Spleen (tissue), 11 donors: ENCODE data around the gene KIAA1328. TPM values are rescaled to one million over a fixed set of nuclear protein-coding genes. Genes with fewer than 3 reads are reported as not detected.

Experiments used
- DNase-seq: peaks from one replicate; pipeline ENCODE4 v3.0.0-alpha.2; 2020
- H3K27ac ChIP-seq, 8 donors: fragments of 200-600 bp; sonication (generic) in 7 of 8; 1 replicate in 4 of 8; 2 replicates in 4 of 8; pipeline versions ENCODE4 v1.5.0 to v1.8.0; 2016 to 2021; ENCODE audit warnings: inconsistent platforms in 4 of 8, mild to moderate bottlenecking in 4 of 8, moderate library complexity in 1 of 8
- H3K27me3 ChIP-seq, 7 donors: fragments of 200-600 bp; sonication (generic) in 6 of 7; replicated peaks in 1 of 7; 1 replicate in 4 of 7; 2 replicates in 3 of 7; pipeline versions ENCODE4 v1.5.0 to v1.8.0; 2016 to 2021; ENCODE audit warnings: inconsistent platforms in 3 of 7, mild to moderate bottlenecking in 1 of 7
- H3K36me3 ChIP-seq, 6 donors: fragments of 200-600 bp; sonication (generic) in 5 of 6; 1 replicate in 4 of 6; 2 replicates in 2 of 6; pipeline versions ENCODE4 v1.5.0 to v1.8.0; 2016 to 2021; ENCODE audit warnings: inconsistent platforms in 2 of 6
- H3K4me1 ChIP-seq, 6 donors: fragments of 200-600 bp; sonication (generic) in 5 of 6; 1 replicate in 3 of 6; 2 replicates in 3 of 6; pipeline versions ENCODE4 v1.5.0 to v1.8.0; 2016 to 2021; ENCODE audit warnings: inconsistent platforms in 3 of 6
- H3K4me3 ChIP-seq, 8 donors: fragments of 200-600 bp; sonication (generic) in 7 of 8; 1 replicate in 4 of 8; 2 replicates in 4 of 8; pipeline versions ENCODE4 v1.5.0 to v1.8.0; 2016 to 2021; ENCODE audit warnings: inconsistent platforms in 4 of 8, mild to moderate bottlenecking in 4 of 8, moderate library complexity in 2 of 8
- H3K9me3 ChIP-seq, 8 donors: fragments of 200-600 bp; sonication (generic) in 7 of 8; 1 replicate in 4 of 8; 2 replicates in 4 of 8; pipeline versions ENCODE4 v1.5.0 to v1.8.0; 2016 to 2021; ENCODE audit warnings: inconsistent platforms in 4 of 8
- CTCF ChIP-seq, 11 experiments: fragments of 200-600 bp in 7 of 11; fragments of 450-650 bp in 4 of 11; sonication (generic) in 4 of 11; IDR thresholded peaks in 8 of 11; conservative IDR thresholded peaks in 3 of 11; 1 replicate in 7 of 11; 2 replicates in 4 of 11; pipeline versions ENCODE4 v1.4.0 to v1.8.0; 2016 to 2021; ENCODE audit warnings: antibody characterized with exemption in 11 of 11, inconsistent platforms in 4 of 11, mild to moderate bottlenecking in 1 of 11
- POLR2A ChIP-seq, 3 donors: fragments of 450-650 bp; IDR thresholded peaks; one replicate each; pipeline ENCODE4 v1.5.1; 2017; ENCODE audit warnings: antibody characterized with exemption in 3 of 3, mild to moderate bottlenecking in 1 of 3
- POLR2AphosphoS5 ChIP-seq, 3 donors: sonication (generic); formaldehyde crosslinking; IDR thresholded peaks; one replicate each; pipeline ENCODE4 v1.5.1; 2017; ENCODE audit warnings: antibody characterized with exemption in 3 of 3
- WGBS, 5 donors: extraction: QIAGEN DNeasy Blood & Tissue Kit in 3 of 5; methylation state at CpG; one replicate each; pipeline versions ENCODE4 v1.1.5 to v1.1.7; 2013 to 2018; 5-methylcytosine and 5-hydroxymethylcytosine counted together
- intact Hi-C: fragments of 100-400 bp; cut with DNase I; formaldehyde crosslinking; loops from one replicate; pipeline ENCODE4 v1.15.0; 2023; ENCODE audit warnings: low total_unique reads
- polyA plus RNA-seq, 3 donors: library from polyadenylated mRNA; stranded (reverse); fragments of 200-250 nt; gene quantifications; one replicate each; pipeline ENCODE4 v1.2.1, GENCODE V29; 2013
- total RNA-seq, 7 donors: library from RNA; depleted of rRNA in 3 of 7; stranded (reverse); fragments of >200 nt in 3 of 7; fragmentation: NEBNext Ultra II Directional in 4 of 7; extraction: Animal tissue kit (Norgen Biotek cat#: 25700) in 4 of 7; gene quantifications; one replicate each; pipeline versions ENCODE4 v1.1.0 to v1.2.1, GENCODE V29; 2016 to 2021
- donor health status: healthy with polysubstance abuse.
- donor health status: DM: no; HTN: no; CAD: no; lungs with moderate emphysema.
- donor health status: DM: no; HTN: no; CAD: no.
- donor health status: Bipolar disorder and iron deficiency.
- donor health status: healthy.
- donor health status: DM: no; HTN: no; CAD: no.
- donor health status: DM: yes; HTN: yes; CAD: no.

The KIAA1328 gene
- total and polyA plus RNA-seq, 10 donors: 1.9 to 27.1 (median 14.9) TPM

DNA sequence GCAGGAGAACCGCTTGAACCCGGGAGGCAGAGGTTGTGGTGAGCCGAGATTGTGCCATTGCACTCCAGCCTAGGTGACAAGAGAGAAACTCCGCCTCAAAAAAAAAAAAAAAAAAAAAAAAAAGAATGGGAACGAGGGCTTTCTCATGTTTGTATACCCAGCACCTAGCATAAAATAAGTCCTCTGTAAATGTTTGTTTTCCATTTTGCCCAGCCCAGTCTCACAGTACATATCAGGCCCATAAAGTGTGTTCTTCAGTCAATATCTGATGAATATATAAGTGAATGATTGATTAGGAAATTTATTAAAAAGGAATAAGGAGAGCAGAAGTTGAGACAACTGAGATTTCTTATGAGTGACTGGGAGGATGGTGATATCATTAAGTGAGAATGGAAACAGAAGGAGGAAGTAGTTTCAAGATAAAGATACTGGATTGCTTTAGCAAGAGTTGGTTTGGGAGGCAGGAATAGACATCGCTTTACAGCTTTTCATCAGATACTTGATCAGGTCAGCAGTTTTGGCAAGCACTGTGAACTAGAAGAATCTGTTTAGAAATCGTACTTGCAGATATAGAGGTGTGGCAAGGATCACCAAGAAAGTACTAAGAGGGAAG, 327.5 kb downstream of the KIAA1328 start:
- H3K27ac ChIP-seq: no peak overlapping the region
- no peak overlapping the region for H3K4me3 ChIP-seq
- intact Hi-C loops: no loop called here
- no peaks in the 10 kb centered on the region for H3K4me1 ChIP-seq
- H3K27me3 ChIP-seq: no peaks in the 10 kb centered on the region
- TF ChIP-seq POLR2AphosphoS5 (IDR thresholded peaks at IDR 0.05) (no peak), POLR2A (IDR thresholded peaks at IDR 0.05) (no peak), CTCF (IDR thresholded peaks at IDR 0.05 in 8 of 11, conservative IDR thresholded peaks at IDR 0.05 in 3 of 11) (no peak)
- 69 to 80% (median 74%) methylated on average over 7 of the region's 7 CpGs for WGBS, 5 donors
- DNase-seq: no peak
- peaks cover 0 to 6% (median 0%) of the 10 kb centered on the region in 6 donors for H3K36me3 ChIP-seq
- H3K9me3 ChIP-seq: no peaks in the 10 kb centered on the region

- no peak for TF ChIP-seq CTCF (IDR thresholded peaks at IDR 0.05 in 8 of 11, conservative IDR thresholded peaks at IDR 0.05 in 3 of 11)
- TF ChIP-seq POLR2A (IDR thresholded peaks at IDR 0.05): no peak
- no peak for TF ChIP-seq POLR2AphosphoS5 (IDR thresholded peaks at IDR 0.05)
- no peak for DNase-seq
- Histone ChIP-seq H3K27me3 (no peaks in the 10 kb centered on the region), H3K4me3 (no peak overlapping the region), H3K36me3 (peaks cover 0 to 10% (median 0%) of the 10 kb centered on the region in 6 donors), H3K9me3 (no peaks in the 10 kb centered on the region), H3K27ac (no peak overlapping the region), H3K4me1 (no peaks in the 10 kb centered on the region)
- WGBS, 5 donors: 60 to 73% (median 66%) methylated on average over 3 of the region's 3 CpGs
- intact Hi-C loops: no loop called here
These were observed 331.3 kb downstream of the KIAA1328 start for GRCh38 chr18:37160038-37160820.

- H3K27ac ChIP-seq: no peak overlapping the region
- H3K4me1 ChIP-seq: no peaks in the 10 kb centered on the region
- no peak for TF ChIP-seq POLR2AphosphoS5 (IDR thresholded peaks at IDR 0.05)
- TF ChIP-seq CTCF (IDR thresholded peaks at IDR 0.05 in 8 of 11, conservative IDR thresholded peaks at IDR 0.05 in 3 of 11): no peak
- no peak for TF ChIP-seq POLR2A (IDR thresholded peaks at IDR 0.05)
- H3K4me3 ChIP-seq: no peak overlapping the region
- H3K36me3 ChIP-seq: peaks cover 0 to 10% (median 0%) of the 10 kb centered on the region in 6 donors
- intact Hi-C loops: no loop called here
- H3K9me3 ChIP-seq: no peaks in the 10 kb centered on the region
- no peak for DNase-seq
- 83 to 93% (median 89%) methylated on average over 1 of the region's 1 CpG for WGBS, 5 donors
- no peaks in the 10 kb centered on the region for H3K27me3 ChIP-seq
These were observed 332.6 kb downstream of the KIAA1328 start for GRCh38 chr18:37161491-37161890.

DNA sequence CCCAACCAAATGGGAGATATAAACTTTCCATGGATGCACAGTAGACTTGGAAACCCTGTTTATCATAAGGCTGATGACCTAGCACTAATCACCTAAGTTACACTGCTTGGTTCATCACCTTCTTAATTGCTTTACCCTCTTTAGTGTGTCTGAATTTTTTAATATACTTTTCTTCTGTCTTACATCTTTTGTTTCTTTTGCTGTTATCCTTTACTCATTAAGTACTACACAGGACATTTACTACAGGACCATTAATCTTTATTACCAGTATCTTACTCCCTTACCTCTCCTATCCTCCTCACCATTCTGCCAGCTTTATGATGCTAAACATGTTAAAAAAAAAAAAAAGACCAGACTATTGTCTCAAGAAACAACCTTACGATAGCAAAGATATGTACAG, 333.6 kb downstream of the KIAA1328 start:
- H3K27me3 ChIP-seq: no peaks in the 10 kb centered on the region
- no peaks in the 10 kb centered on the region for H3K4me1 ChIP-seq
- H3K27ac ChIP-seq: no peak overlapping the region
- no peaks in the 10 kb centered on the region for H3K9me3 ChIP-seq
- intact Hi-C loops: no loop called here
- no peak for DNase-seq
- peaks cover 0 to 10% (median 0%) of the 10 kb centered on the region in 6 donors for H3K36me3 ChIP-seq
- no peak overlapping the region for H3K4me3 ChIP-seq
- 92 to 100% (median 95%) methylated on average over 1 of the region's 1 CpG for WGBS, 5 donors
- TF ChIP-seq POLR2A (IDR thresholded peaks at IDR 0.05): no peak
- no peak for TF ChIP-seq POLR2AphosphoS5 (IDR thresholded peaks at IDR 0.05)
